Measurements from ENCODE around the gene TRAK2.

TRAK2 gene

DNA sequence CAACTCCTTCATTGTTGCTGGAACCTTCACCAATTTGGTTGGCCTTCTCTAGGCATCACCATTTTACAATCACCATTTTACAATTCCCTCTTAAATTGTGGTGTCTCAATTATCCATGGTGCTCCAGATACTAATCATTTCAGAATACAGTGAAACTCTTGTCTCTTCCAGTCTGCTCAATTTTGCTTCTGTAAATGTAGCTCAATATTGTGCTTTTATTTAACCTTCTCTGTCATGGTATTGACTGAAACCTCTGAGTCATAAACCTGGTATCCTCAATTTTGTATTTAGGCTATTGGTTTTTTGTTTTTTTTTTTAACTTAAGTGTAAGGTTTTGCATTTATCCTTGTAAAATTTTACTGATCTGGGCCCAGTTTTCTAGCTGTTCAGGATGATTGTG is 16.4 kb upstream of the TRAK2 start:
- Histone ChIP-seq H3K4me1 (ENCODE audit: control insufficient read depth in 1 of 2, insufficient read depth in 1 of 2, low read depth in 1 of 2, low read length in 1 of 2) (no peaks in the 10 kb centered on the region), H3K9me3 (no peaks in the 10 kb centered on the region), H3K27me3 (no peaks in the 10 kb centered on the region), H3K36me3 (peaks cover 9% of the 10 kb centered on the region), H3K27ac (no peak overlapping the region), H3K4me3 (ENCODE audit: low read depth in 1 of 2, low read length in 1 of 2) (no peak overlapping the region)
- TF ChIP-seq, protein P1, sequence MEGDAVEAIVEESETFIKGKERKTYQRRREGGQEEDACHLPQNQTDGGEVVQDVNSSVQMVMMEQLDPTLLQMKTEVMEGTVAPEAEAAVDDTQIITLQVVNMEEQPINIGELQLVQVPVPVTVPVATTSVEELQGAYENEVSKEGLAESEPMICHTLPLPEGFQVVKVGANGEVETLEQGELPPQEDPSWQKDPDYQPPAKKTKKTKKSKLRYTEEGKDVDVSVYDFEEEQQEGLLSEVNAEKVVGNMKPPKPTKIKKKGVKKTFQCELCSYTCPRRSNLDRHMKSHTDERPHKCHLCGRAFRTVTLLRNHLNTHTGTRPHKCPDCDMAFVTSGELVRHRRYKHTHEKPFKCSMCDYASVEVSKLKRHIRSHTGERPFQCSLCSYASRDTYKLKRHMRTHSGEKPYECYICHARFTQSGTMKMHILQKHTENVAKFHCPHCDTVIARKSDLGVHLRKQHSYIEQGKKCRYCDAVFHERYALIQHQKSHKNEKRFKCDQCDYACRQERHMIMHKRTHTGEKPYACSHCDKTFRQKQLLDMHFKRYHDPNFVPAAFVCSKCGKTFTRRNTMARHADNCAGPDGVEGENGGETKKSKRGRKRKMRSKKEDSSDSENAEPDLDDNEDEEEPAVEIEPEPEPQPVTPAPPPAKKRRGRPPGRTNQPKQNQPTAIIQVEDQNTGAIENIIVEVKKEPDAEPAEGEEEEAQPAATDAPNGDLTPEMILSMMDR (IDR thresholded peaks at IDR 0.05) = no peak

DNA sequence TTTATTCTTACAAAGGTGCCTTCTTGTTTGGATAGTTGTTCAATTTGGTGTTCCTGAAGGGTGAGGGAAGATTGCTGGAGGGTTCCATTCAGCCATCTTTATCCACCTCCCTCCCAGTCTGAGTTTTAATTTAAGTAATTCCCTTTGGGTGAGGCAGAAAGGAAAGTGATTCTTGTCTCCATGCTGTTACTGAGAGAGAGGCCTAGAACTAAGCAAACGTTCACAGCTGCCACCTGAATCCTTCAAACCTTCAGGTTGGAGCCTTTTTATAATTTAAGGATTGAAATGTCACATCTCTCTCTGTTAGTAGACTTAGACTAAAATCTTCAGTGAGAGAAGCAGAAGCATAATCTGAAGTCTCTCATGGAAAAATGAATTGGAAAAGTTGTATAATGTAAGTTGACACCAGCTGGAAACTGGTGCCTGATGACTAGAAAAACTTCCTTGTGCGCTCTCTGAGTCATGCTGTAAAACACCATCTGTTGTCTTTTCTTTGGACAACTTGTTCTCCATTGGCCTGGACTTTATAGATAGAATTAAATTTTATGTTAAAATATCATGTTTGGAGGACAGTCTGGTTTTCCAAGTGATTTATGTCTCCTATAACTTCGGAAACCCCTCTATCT is 14.9 kb upstream of the TRAK2 start:
- TF ChIP-seq, protein P1 (IDR thresholded peaks at IDR 0.05) = no peak
- H3K4me3 ChIP-seq (ENCODE audit: low read depth in 1 of 2, low read length in 1 of 2) = no peak overlapping the region
- no peaks in the 10 kb centered on the region for H3K4me1 ChIP-seq (ENCODE audit: control insufficient read depth in 1 of 2, insufficient read depth in 1 of 2, low read depth in 1 of 2, low read length in 1 of 2)
- no peak overlapping the region for H3K27ac ChIP-seq
- peaks cover 9% of the 10 kb centered on the region for H3K36me3 ChIP-seq
- no peaks in the 10 kb centered on the region for H3K27me3 ChIP-seq
- no peaks in the 10 kb centered on the region for H3K9me3 ChIP-seq

DNA sequence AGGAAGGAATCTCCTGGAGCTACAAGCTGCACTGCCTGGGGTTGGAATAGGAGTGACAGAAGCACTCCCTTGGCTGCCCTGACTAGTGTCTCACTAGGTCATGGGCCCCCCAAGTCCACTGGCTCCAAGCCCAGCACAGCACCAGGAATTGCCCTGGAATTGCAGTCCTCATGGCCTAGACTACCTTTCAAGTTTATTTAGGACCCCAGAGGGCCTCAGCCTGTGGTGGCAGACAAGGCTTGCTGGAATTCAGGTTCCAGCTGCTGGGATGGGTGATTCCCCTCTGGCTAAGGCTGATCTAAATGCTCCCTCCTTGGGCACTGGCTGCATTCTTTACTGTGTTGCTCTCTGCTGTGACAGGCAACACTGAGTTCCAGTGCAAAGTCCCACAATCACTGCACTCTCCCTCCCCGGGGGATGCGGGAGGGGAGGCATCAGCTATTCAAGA is 14.3 kb upstream of the TRAK2 start:
- Histone ChIP-seq H3K27ac (no peak overlapping the region), H3K4me1 (ENCODE audit: control insufficient read depth in 1 of 2, insufficient read depth in 1 of 2, low read depth in 1 of 2, low read length in 1 of 2) (no peaks in the 10 kb centered on the region), H3K27me3 (no peaks in the 10 kb centered on the region), H3K36me3 (peaks cover 8% of the 10 kb centered on the region), H3K4me3 (ENCODE audit: low read depth in 1 of 2, low read length in 1 of 2) (no peak overlapping the region), H3K9me3 (no peaks in the 10 kb centered on the region)
- TF ChIP-seq, protein P1 (IDR thresholded peaks at IDR 0.05) = no peak

DNA sequence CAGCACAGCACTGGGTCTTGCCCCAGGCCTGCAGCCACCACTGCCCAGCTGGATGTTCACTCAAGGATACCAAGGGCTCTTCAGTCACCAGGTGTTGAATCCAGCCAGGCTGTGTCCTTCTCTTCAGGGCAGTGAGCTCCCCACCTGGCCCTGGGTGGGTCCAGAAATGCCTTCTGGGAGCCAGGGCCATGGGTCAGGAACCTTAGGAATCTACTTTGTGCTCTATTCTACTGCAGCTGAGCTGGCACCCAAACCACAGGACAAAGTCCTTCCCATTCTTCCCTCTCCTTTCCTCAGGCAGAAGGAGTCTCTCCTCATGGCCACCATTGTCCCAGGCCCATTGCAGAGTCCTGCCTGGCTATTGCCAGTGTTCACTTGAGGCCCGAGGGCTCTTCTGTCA is 13.3 kb upstream of the TRAK2 start:
- H3K9me3 ChIP-seq = no peaks in the 10 kb centered on the region
- TF ChIP-seq, protein P1 (IDR thresholded peaks at IDR 0.05) = no peak
- no peak overlapping the region for H3K4me3 ChIP-seq (ENCODE audit: low read depth in 1 of 2, low read length in 1 of 2)
- H3K27ac ChIP-seq = no peak overlapping the region
- no peaks in the 10 kb centered on the region for H3K4me1 ChIP-seq (ENCODE audit: control insufficient read depth in 1 of 2, insufficient read depth in 1 of 2, low read depth in 1 of 2, low read length in 1 of 2)
- peaks cover 2% of the 10 kb centered on the region for H3K36me3 ChIP-seq
- no peaks in the 10 kb centered on the region for H3K27me3 ChIP-seq

DNA sequence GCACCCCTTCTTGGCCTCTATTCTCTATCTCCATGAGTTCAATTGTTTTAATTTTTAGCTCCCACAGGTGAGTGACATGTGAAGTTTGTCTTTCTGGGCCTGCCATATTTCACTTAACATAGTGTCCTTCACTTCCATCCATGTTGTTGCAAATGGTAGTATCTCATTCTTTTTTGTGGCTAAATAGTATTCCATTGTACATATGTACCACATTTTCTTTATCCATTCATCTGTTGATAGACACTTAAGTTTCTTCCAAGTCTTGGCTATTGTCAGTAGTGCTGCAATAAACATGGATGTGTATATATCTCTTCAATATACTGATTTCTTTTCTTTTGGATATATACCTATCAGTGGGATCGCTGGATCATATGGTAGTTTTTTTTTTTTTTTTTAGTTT is 9.3 kb upstream of the TRAK2 start:
- TF ChIP-seq, protein P1 (IDR thresholded peaks at IDR 0.05) = no peak
- H3K27me3 ChIP-seq = no peaks in the 10 kb centered on the region
- no peaks in the 10 kb centered on the region for H3K36me3 ChIP-seq

More for the DNA sequence above, 9.3 kb upstream of the TRAK2 start:
- no peaks in the 10 kb centered on the region for H3K9me3 ChIP-seq
- H3K4me1 ChIP-seq (ENCODE audit: control insufficient read depth in 1 of 2, insufficient read depth in 1 of 2, low read depth in 1 of 2, low read length in 1 of 2) = peaks cover 5 to 6% of the 10 kb centered on the region in 2 experiments
- H3K4me3 ChIP-seq (ENCODE audit: low read depth in 1 of 2, low read length in 1 of 2) = no peak overlapping the region
- no peak overlapping the region for H3K27ac ChIP-seq
